ENCODE results near the gene TBX4.

Gene TBX4

GRCh38 chr17:61533797-61534196 is 81.6 kb downstream of the TBX4 start:
- no peak for DNase-seq

GRCh38 chr17:61534414-61534813 is 82.2 kb downstream of the TBX4 start:
- no peak for DNase-seq
